ENCODE data around the gene PRRC2B. TPM values are rescaled to one million over a fixed set of nuclear protein-coding genes. Genes with fewer than 3 reads are reported as not detected.

Gene PRRC2B
- total and polyA plus RNA-seq, 2 experiments from 2014 or later: 48.2 to 118 TPM

DNA sequence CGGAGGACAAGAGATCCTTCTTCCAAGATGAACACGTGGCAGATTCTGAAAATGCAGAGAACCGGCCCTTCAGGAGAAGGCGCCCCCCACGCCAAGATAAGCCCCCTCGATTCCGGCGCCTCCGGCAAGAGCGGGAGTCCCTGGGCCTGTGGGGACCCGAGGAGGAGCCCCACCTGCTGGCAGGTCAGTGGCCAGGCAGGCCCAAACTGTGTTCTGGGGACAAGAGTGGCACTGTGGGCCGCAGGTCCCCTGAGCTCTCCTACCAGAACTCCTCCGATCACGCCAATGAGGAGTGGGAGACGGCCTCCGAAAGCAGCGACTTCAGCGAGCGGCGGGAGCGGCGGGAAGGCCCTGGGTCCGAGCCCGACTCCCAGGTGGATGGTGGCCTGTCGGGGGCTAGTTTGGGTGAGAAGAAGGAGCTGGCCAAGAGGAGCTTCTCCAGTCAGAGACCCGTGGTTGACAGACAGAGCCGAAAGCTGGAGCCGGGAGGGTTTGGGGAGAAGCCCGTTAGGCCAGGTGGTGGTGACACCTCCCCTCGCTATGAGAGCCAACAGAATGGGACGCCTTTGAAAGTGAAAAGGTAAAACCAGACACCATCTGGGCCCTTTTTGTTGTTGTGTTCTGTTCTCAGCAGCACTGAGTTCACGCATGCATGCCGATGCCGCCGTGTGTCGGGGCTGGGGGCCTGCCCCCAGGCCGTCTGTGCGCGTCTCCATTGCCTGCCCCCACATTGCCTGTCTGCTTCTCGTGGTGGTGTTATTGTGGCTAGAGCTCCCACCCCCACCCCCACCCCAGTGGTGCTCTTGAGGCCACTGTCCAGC lies 82.3 kb downstream of the PRRC2B start:
- H2AFZ ChIP-seq: no peak overlapping the region
- peaks cover 5% of the 10 kb centered on the region for H3K36me3 ChIP-seq (replicated peaks; ENCODE audit: insufficient read depth, low read depth)
- H3K27me3 ChIP-seq: no peaks in the 10 kb centered on the region
- WGBS (ENCODE audit: low lambda C conversion rate, missing lambda C conversion rate): 95% methylated on average over 40 of the region's 40 CpGs
- TF ChIP-seq, protein P1, sequence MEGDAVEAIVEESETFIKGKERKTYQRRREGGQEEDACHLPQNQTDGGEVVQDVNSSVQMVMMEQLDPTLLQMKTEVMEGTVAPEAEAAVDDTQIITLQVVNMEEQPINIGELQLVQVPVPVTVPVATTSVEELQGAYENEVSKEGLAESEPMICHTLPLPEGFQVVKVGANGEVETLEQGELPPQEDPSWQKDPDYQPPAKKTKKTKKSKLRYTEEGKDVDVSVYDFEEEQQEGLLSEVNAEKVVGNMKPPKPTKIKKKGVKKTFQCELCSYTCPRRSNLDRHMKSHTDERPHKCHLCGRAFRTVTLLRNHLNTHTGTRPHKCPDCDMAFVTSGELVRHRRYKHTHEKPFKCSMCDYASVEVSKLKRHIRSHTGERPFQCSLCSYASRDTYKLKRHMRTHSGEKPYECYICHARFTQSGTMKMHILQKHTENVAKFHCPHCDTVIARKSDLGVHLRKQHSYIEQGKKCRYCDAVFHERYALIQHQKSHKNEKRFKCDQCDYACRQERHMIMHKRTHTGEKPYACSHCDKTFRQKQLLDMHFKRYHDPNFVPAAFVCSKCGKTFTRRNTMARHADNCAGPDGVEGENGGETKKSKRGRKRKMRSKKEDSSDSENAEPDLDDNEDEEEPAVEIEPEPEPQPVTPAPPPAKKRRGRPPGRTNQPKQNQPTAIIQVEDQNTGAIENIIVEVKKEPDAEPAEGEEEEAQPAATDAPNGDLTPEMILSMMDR (IDR thresholded peaks at IDR 0.05; ENCODE audit: poor library complexity): peak; percentile 36
- no peak for TF ChIP-seq EZH2phosphoT487 (IDR thresholded peaks at IDR 0.05; ENCODE audit: low read depth, severe bottlenecking, unreplicated experiment)
- no peak for TF ChIP-seq EZH2 (IDR thresholded peaks at IDR 0.05; ENCODE audit: borderline replicate concordance)
- peaks cover 45% of the 10 kb centered on the region for H3K79me2 ChIP-seq
- no peaks in the 10 kb centered on the region for H3K9me3 ChIP-seq (ENCODE audit: low read depth)
- no peaks in the 10 kb centered on the region for H3K4me1 ChIP-seq (ENCODE audit: insufficient read depth)
- H4K20me1 ChIP-seq (ENCODE audit: insufficient read depth, poor library complexity, severe bottlenecking): peaks cover 25% of the 10 kb centered on the region
- no peaks in the 10 kb centered on the region for H3K9me2 ChIP-seq (replicated peaks; ENCODE audit: insufficient read depth)
- no peak overlapping the region for H3K27ac ChIP-seq
- DNase-seq (ENCODE audit: low spot score): no peak
- H3K4me3 ChIP-seq: no peak overlapping the region
- no peak overlapping the region for H3K4me2 ChIP-seq

GRCh38 chr9:131476777-131477345 lies 83.0 kb downstream of the PRRC2B start:
- TF ChIP-seq EZH2 (IDR thresholded peaks at IDR 0.05; ENCODE audit: borderline replicate concordance): no peak
- TF ChIP-seq, protein P1 (IDR thresholded peaks at IDR 0.05; ENCODE audit: poor library complexity): no peak
- no peak for TF ChIP-seq EZH2phosphoT487 (IDR thresholded peaks at IDR 0.05; ENCODE audit: low read depth, severe bottlenecking, unreplicated experiment)
- H3K4me1 ChIP-seq (ENCODE audit: insufficient read depth): no peaks in the 10 kb centered on the region
- H2AFZ ChIP-seq: no peak overlapping the region
- H3K9me2 ChIP-seq (replicated peaks; ENCODE audit: insufficient read depth): no peaks in the 10 kb centered on the region
- H3K27ac ChIP-seq: no peak overlapping the region
- H3K9me3 ChIP-seq (ENCODE audit: low read depth): no peaks in the 10 kb centered on the region
- H3K36me3 ChIP-seq (replicated peaks; ENCODE audit: insufficient read depth, low read depth): peaks cover 5% of the 10 kb centered on the region
- H3K27me3 ChIP-seq: no peaks in the 10 kb centered on the region
- WGBS (ENCODE audit: low lambda C conversion rate, missing lambda C conversion rate): 95% methylated on average over 13 of the region's 18 CpGs
- H3K4me2 ChIP-seq: no peak overlapping the region
- peaks cover 18% of the 10 kb centered on the region for H4K20me1 ChIP-seq (ENCODE audit: insufficient read depth, poor library complexity, severe bottlenecking)
- no peak for DNase-seq (ENCODE audit: low spot score)
- peaks cover 42% of the 10 kb centered on the region for H3K79me2 ChIP-seq
- H3K4me3 ChIP-seq: no peak overlapping the region

DNA sequence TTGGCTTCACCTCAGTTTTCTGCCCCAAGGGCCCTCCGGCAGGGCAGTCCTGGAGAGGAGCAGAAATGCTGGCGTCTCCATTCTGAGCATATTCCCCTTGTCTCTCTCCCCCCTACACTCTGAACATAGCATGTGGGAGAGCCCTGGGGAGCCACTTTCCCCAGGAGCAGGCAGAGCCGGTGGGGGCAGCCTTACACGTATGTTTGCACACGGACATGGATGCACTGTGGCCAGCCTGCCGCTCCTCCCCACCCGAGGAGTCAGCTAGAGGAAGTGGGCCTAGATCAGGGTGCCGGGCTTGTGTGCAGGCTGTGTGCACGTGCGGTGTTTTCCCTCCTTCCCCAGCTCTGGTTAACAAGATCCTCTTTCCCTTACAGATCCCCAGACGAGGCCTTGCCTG lies 83.5 kb downstream of the PRRC2B start:
- Histone ChIP-seq H3K36me3 (replicated peaks; ENCODE audit: insufficient read depth, low read depth) (peaks cover 5% of the 10 kb centered on the region), H3K4me3 (no peak overlapping the region), H3K4me2 (no peak overlapping the region), H3K4me1 (ENCODE audit: insufficient read depth) (no peaks in the 10 kb centered on the region), H3K9me3 (ENCODE audit: low read depth) (no peaks in the 10 kb centered on the region), H3K27me3 (no peaks in the 10 kb centered on the region), H4K20me1 (ENCODE audit: insufficient read depth, poor library complexity, severe bottlenecking) (peaks cover 16% of the 10 kb centered on the region), H3K9me2 (replicated peaks; ENCODE audit: insufficient read depth) (no peaks in the 10 kb centered on the region), H3K79me2 (peaks cover 40% of the 10 kb centered on the region), H3K27ac (no peak overlapping the region), H2AFZ (no peak overlapping the region)
- 92% methylated on average over 11 of the region's 11 CpGs for WGBS (ENCODE audit: low lambda C conversion rate, missing lambda C conversion rate)
- DNase-seq (ENCODE audit: low spot score): no peak
- TF ChIP-seq, protein P1 (IDR thresholded peaks at IDR 0.05; ENCODE audit: poor library complexity): no peak
- no peak for TF ChIP-seq EZH2 (IDR thresholded peaks at IDR 0.05; ENCODE audit: borderline replicate concordance)
- no peak for TF ChIP-seq EZH2phosphoT487 (IDR thresholded peaks at IDR 0.05; ENCODE audit: low read depth, severe bottlenecking, unreplicated experiment)
